Measurements from ENCODE around the gene CREB3L2. TPM values are rescaled to one million over a fixed set of nuclear protein-coding genes. Genes with fewer than 3 reads are reported as not detected.

Gene CREB3L2
- total and polyA plus RNA-seq, 2 of the 13 experiments (the other 11 are each of a cell fraction or from before 2014, with no cell fraction given), result 22.1 to 41.1 TPM

GRCh38 chr7:138001529-138002095 is at the start of gene CREB3L2 (continued):
- TF ChIP-seq MAF1 (CRISPR knock-in tag; IDR thresholded peaks at IDR 0.05; ENCODE audit: borderline replicate concordance), result no peak
- 0 out of 2 replicates have a peak, but pooled peaks have one; percentile 14 for TF ChIP-seq FOXO1 (CRISPR knock-in tag; IDR thresholded peaks at IDR 0.05)
- TF ChIP-seq REXO4 (CRISPR knock-in tag; IDR thresholded peaks at IDR 0.05; ENCODE audit: borderline replicate concordance), result no peak
- no peak for TF ChIP-seq ZNF432 (CRISPR knock-in tag; IDR thresholded peaks at IDR 0.05; ENCODE audit: borderline replicate concordance)
- no peak for TF ChIP-seq FOXP1 (IDR thresholded peaks at IDR 0.05)
- TF ChIP-seq FOXP1 (CRISPR knock-in tag; IDR thresholded peaks at IDR 0.05), result no peak
- no peak for TF ChIP-seq PCBP2 (optimal IDR thresholded peaks at IDR 0.05; ENCODE audit: low read depth, low read length, poor library complexity, severe bottlenecking)
- TF ChIP-seq KDM5A (IDR thresholded peaks at IDR 0.05; ENCODE audit: borderline replicate concordance, low read length), result peak; percentile 86
- TF ChIP-seq SATB2 (CRISPR knock-in tag; IDR thresholded peaks at IDR 0.05), result no peak
- TF ChIP-seq ZNF564 (CRISPR knock-in tag; IDR thresholded peaks at IDR 0.05), result no peak
- no peak for TF ChIP-seq ZNF264 (CRISPR knock-in tag; IDR thresholded peaks at IDR 0.05)
- no peak for TF ChIP-seq ZBTB42 (CRISPR knock-in tag; IDR thresholded peaks at IDR 0.05)
- TF ChIP-seq ZNF468 (CRISPR knock-in tag; IDR thresholded peaks at IDR 0.05), result no peak
- TF ChIP-seq HIVEP1 (CRISPR knock-in tag; IDR thresholded peaks at IDR 0.05), result 0 out of 2 replicates have a peak, but pooled peaks have one; percentile 62
- TF ChIP-seq ZNF629 (CRISPR knock-in tag; conservative IDR thresholded peaks at IDR 0.05), result 0 out of 2 replicates have a peak, but pooled peaks have one; percentile 15
- TF ChIP-seq JUND (CRISPR knock-in tag; IDR thresholded peaks at IDR 0.05), result no peak
- TF ChIP-seq RARA (CRISPR knock-in tag; IDR thresholded peaks at IDR 0.05), result peak; percentile 16; the same call in 1 of the 2 replicates
- TF ChIP-seq TMF1 (CRISPR knock-in tag; IDR thresholded peaks at IDR 0.05; ENCODE audit: low read depth), result no peak
- TF ChIP-seq ZBTB2 (CRISPR knock-in tag; IDR thresholded peaks at IDR 0.05; ENCODE audit: low read depth), result 0 out of 2 replicates have a peak, but pooled peaks have one; percentile 26
- peak; percentile 47; the same call in 1 of the 2 replicates for TF ChIP-seq SALL2 (CRISPR knock-in tag; IDR thresholded peaks at IDR 0.05)
- peak; percentile 38 for TF ChIP-seq BCL3 (CRISPR knock-in tag; IDR thresholded peaks at IDR 0.05)
- peak; percentile 27; the same call in 1 of the 2 replicates for TF ChIP-seq ZNF619 (CRISPR knock-in tag; IDR thresholded peaks at IDR 0.05)
- no peak; the same call in 1 of the 2 replicates for TF ChIP-seq GABPB1 (CRISPR knock-in tag; IDR thresholded peaks at IDR 0.05)
- TF ChIP-seq MYPOP (CRISPR knock-in tag; IDR thresholded peaks at IDR 0.05), result peak; percentile 59; the same call in 1 of the 2 replicates
- no peak for TF ChIP-seq TCF12 (IDR thresholded peaks at IDR 0.05)
- TF ChIP-seq TCF12 (CRISPR knock-in tag; IDR thresholded peaks at IDR 0.05), result no peak
- no peak for TF ChIP-seq ZEB1 (IDR thresholded peaks at IDR 0.05; ENCODE audit: insufficient replicate concordance, low read depth)
- no peak for TF ChIP-seq TBX3 (IDR thresholded peaks at IDR 0.05; ENCODE audit: borderline replicate concordance)
- TF ChIP-seq NFE2L2 (IDR thresholded peaks at IDR 0.05; ENCODE audit: low read length), result no peak
- no peak for TF ChIP-seq ZNF234 (CRISPR knock-in tag; conservative IDR thresholded peaks at IDR 0.05)
- no peak for TF ChIP-seq NFRKB (IDR thresholded peaks at IDR 0.05)
- no peak for TF ChIP-seq KLF11 (CRISPR knock-in tag; IDR thresholded peaks at IDR 0.05)
